Gastroesophageal sphincter (tissue), 3 donors: ENCODE data around the gene SHANK2.

Experiments used
- CTCF ChIP-seq, 4 experiments: fragments of 200-600 bp in 2 of 4; fragments of 450-650 bp in 2 of 4; sonication (generic) in 1 of 4; IDR thresholded peaks; one replicate each; pipeline ENCODE4 v1.5.1; 2017 to 2019; ENCODE audit warnings: antibody characterized with exemption in 4 of 4, mild to moderate bottlenecking in 2 of 4, moderate library complexity in 2 of 4
- EP300 ChIP-seq: sonication (generic); formaldehyde crosslinking; IDR thresholded peaks from one replicate; pipeline ENCODE4 v1.6.1; 2017; ENCODE audit warnings: antibody characterized with exemption, mild to moderate bottlenecking
- POLR2A ChIP-seq, 2 donors: fragments of 450-650 bp; IDR thresholded peaks; one replicate each; pipeline ENCODE4 v1.6.1; 2017; ENCODE audit warnings: antibody characterized with exemption in 2 of 2, mild to moderate bottlenecking in 2 of 2, moderate library complexity in 1 of 2
- POLR2AphosphoS5 ChIP-seq: sonication (generic); formaldehyde crosslinking; IDR thresholded peaks from one replicate; pipeline ENCODE4 v1.6.1; 2017; ENCODE audit warnings: antibody characterized with exemption

GRCh38 chr11:71235719-71236118 lies 16.7 kb downstream of the SHANK2 start:
- TF ChIP-seq CTCF (IDR thresholded peaks at IDR 0.05) (no peak), POLR2A (IDR thresholded peaks at IDR 0.05) (no peak), POLR2AphosphoS5 (no peak), EP300 (no peak)
